HG02981 (cell line): Measurements from ENCODE around the gene ZIC4.

Source experiments
- ATAC-seq: cut with Tn5 transposase; IDR thresholded peaks from one replicate; pipeline ENCODE4 v1.9.1; 2021; ENCODE audit warnings: mild to moderate bottlenecking, moderate library complexity; ENCODE audit not compliant: unreplicated experiment

Gene ZIC4

GRCh38 chr3:147418371-147418781 is 12.0 kb upstream of the ZIC4 start:
- ATAC-seq: no peak

- no peak for ATAC-seq
Observed at GRCh38 chr3:147417551-147418295, 11.4 kb upstream of the ZIC4 start.

- no peak for ATAC-seq
Observed at GRCh38 chr3:147416931-147417330, 10.6 kb upstream of the ZIC4 start.

GRCh38 chr3:147415874-147416273 is 9.5 kb upstream of the ZIC4 start:
- ATAC-seq: no peak

GRCh38 chr3:147415286-147415685 is 8.9 kb upstream of the ZIC4 start:
- no peak for ATAC-seq

GRCh38 chr3:147414390-147415138 is 8.2 kb upstream of the ZIC4 start:
- ATAC-seq: no peak

GRCh38 chr3:147413686-147414389 is 7.5 kb upstream of the ZIC4 start:
- ATAC-seq: no peak

GRCh38 chr3:147412917-147413685 is 6.8 kb upstream of the ZIC4 start:
- ATAC-seq: no peak

- no peak for ATAC-seq
Observed at GRCh38 chr3:147412261-147412916, 6.0 kb upstream of the ZIC4 start.

GRCh38 chr3:147411815-147412241 is 5.5 kb upstream of the ZIC4 start:
- ATAC-seq: no peak

- ATAC-seq: no peak
Observed at GRCh38 chr3:147411238-147411814, 5.0 kb upstream of the ZIC4 start.

- no peak for ATAC-seq
Observed at GRCh38 chr3:147410526-147411237, 4.3 kb upstream of the ZIC4 start.

GRCh38 chr3:147410116-147410525 is 3.8 kb upstream of the ZIC4 start:
- ATAC-seq: no peak

GRCh38 chr3:147409143-147410115 is 3.1 kb upstream of the ZIC4 start, which contains the start of gene ZIC1:
TSS of gene ZIC1 (plus strand) at chr3:147409365. CDS start at chr3:147410113, 748 bp downstream.
- no peak for ATAC-seq

- ATAC-seq: no peak
Observed at GRCh38 chr3:147408188-147409100, 2.1 kb upstream of the ZIC4 start.

- ATAC-seq: no peak
Observed at GRCh38 chr3:147407498-147408187, 1.3 kb upstream of the ZIC4 start.

GRCh38 chr3:147407114-147407497 is 763 bp upstream of the ZIC4 start:
- ATAC-seq: no peak
